Activated CD4-positive, alpha-beta T cell treated with anti-CD3 and anti-CD28 coated beads, Interleukin-2, amount 10 ng/mL, durations not matched to agents 24 days and 14 days (primary cell): ENCODE data around the gene PCDH9. TPM values are rescaled to one million over a fixed set of nuclear protein-coding genes. Genes with fewer than 3 reads are reported as not detected.

Experiments
- DNase-seq: peaks from one replicate; pipeline ENCODE4 v3.0.0; 2022
- H3K27ac Mint-ChIP-seq: one replicate; pipeline ENCODE4 v1.8.0; 2022; ENCODE audit warnings: mild to moderate bottlenecking, mixed read lengths
- H3K27me3 Mint-ChIP-seq: one replicate; pipeline ENCODE4 v1.8.0; 2022; ENCODE audit warnings: mixed read lengths
- H3K36me3 Mint-ChIP-seq: one replicate; pipeline ENCODE4 v1.8.0; 2022; ENCODE audit warnings: low read depth, mild to moderate bottlenecking, mixed read lengths
- H3K4me1 Mint-ChIP-seq: one replicate; pipeline ENCODE4 v1.8.0; 2021; ENCODE audit warnings: mixed read lengths
- H3K4me3 Mint-ChIP-seq: one replicate; pipeline ENCODE4 v1.8.0; 2022; ENCODE audit warnings: mild to moderate bottlenecking, moderate library complexity, mixed read lengths
- H3K9me3 Mint-ChIP-seq: one replicate; pipeline ENCODE4 v1.8.0; 2021; ENCODE audit warnings: mixed read lengths
- intact Hi-C: fragments of 100-400 bp; cut with micrococcal nuclease; formaldehyde crosslinking; loops from one replicate; pipeline ENCODE4 v1.15.1; 2023
- total RNA-seq: library from RNA; stranded (reverse); gene quantifications from 2 replicates; pipeline ENCODE4 v1.2.3, GENCODE V29; 2022

Gene PCDH9
- total RNA-seq, 1 donor from 2014 or later, result 0.09 TPM

GRCh38 chr13:66551128-66551527 is 679.0 kb downstream of the PCDH9 start:
- intact Hi-C loops, result no loop called here
- Mint-ChIP-seq H3K4me3 (no peak overlapping the region), H3K9me3 (no peaks in the 10 kb centered on the region), H3K4me1 (no peaks in the 10 kb centered on the region), H3K36me3 (no peaks in the 10 kb centered on the region), H3K27me3 (no peaks in the 10 kb centered on the region), H3K27ac (no peak overlapping the region)
- no peak for DNase-seq

GRCh38 chr13:66547685-66548084 is 682.5 kb downstream of the PCDH9 start:
- Mint-ChIP-seq H3K4me1 (no peaks in the 10 kb centered on the region), H3K36me3 (no peaks in the 10 kb centered on the region), H3K27me3 (no peaks in the 10 kb centered on the region), H3K27ac (no peak overlapping the region), H3K4me3 (no peak overlapping the region), H3K9me3 (no peaks in the 10 kb centered on the region)
- DNase-seq, result no peak
- intact Hi-C loops, result no loop called here

- H3K27ac Mint-ChIP-seq, result no peak overlapping the region
- no peak for DNase-seq
- no peaks in the 10 kb centered on the region for H3K36me3 Mint-ChIP-seq
- intact Hi-C loops, result no loop called here
- no peaks in the 10 kb centered on the region for H3K27me3 Mint-ChIP-seq
- H3K9me3 Mint-ChIP-seq, result no peaks in the 10 kb centered on the region
- no peak overlapping the region for H3K4me3 Mint-ChIP-seq
- H3K4me1 Mint-ChIP-seq, result no peaks in the 10 kb centered on the region
These were observed 683.4 kb downstream of the PCDH9 start for GRCh38 chr13:66546534-66547379.

GRCh38 chr13:66543780-66544179 is 686.4 kb downstream of the PCDH9 start:
- no peaks in the 10 kb centered on the region for H3K9me3 Mint-ChIP-seq
- no peaks in the 10 kb centered on the region for H3K36me3 Mint-ChIP-seq
- H3K4me3 Mint-ChIP-seq, result no peak overlapping the region
- H3K27ac Mint-ChIP-seq, result no peak overlapping the region
- DNase-seq, result no peak
- intact Hi-C loops, result no loop called here
- no peaks in the 10 kb centered on the region for H3K27me3 Mint-ChIP-seq
- no peaks in the 10 kb centered on the region for H3K4me1 Mint-ChIP-seq

- no peaks in the 10 kb centered on the region for H3K27me3 Mint-ChIP-seq
- no peaks in the 10 kb centered on the region for H3K4me1 Mint-ChIP-seq
- H3K4me3 Mint-ChIP-seq, result no peak overlapping the region
- DNase-seq, result no peak
- H3K9me3 Mint-ChIP-seq, result no peaks in the 10 kb centered on the region
- no peak overlapping the region for H3K27ac Mint-ChIP-seq
- intact Hi-C loops, result no loop called here
- no peaks in the 10 kb centered on the region for H3K36me3 Mint-ChIP-seq
These were observed 692.7 kb downstream of the PCDH9 start for GRCh38 chr13:66537417-66537816.

- Mint-ChIP-seq H3K27ac (no peak overlapping the region), H3K4me3 (no peak overlapping the region), H3K36me3 (no peaks in the 10 kb centered on the region), H3K9me3 (no peaks in the 10 kb centered on the region), H3K4me1 (no peaks in the 10 kb centered on the region), H3K27me3 (no peaks in the 10 kb centered on the region)
- intact Hi-C loops, result no loop called here
- no peak for DNase-seq
These were observed 693.4 kb downstream of the PCDH9 start for GRCh38 chr13:66536746-66537145.

GRCh38 chr13:66534561-66534960 is 695.6 kb downstream of the PCDH9 start:
- no peak for DNase-seq
- H3K36me3 Mint-ChIP-seq, result no peaks in the 10 kb centered on the region

GRCh38 chr13:66532845-66533244 is 697.3 kb downstream of the PCDH9 start:
- H3K4me3 Mint-ChIP-seq, result no peak overlapping the region
- H3K4me1 Mint-ChIP-seq, result no peaks in the 10 kb centered on the region
- intact Hi-C loops, result no loop called here
- no peaks in the 10 kb centered on the region for H3K27me3 Mint-ChIP-seq
- DNase-seq, result no peak
- H3K9me3 Mint-ChIP-seq, result no peaks in the 10 kb centered on the region
- no peak overlapping the region for H3K27ac Mint-ChIP-seq
- H3K36me3 Mint-ChIP-seq, result no peaks in the 10 kb centered on the region

More at GRCh38 chr13:66534561-66534960, 695.6 kb downstream of the PCDH9 start:
- Mint-ChIP-seq H3K4me1 (no peaks in the 10 kb centered on the region), H3K9me3 (no peaks in the 10 kb centered on the region), H3K27me3 (no peaks in the 10 kb centered on the region), H3K4me3 (no peak overlapping the region), H3K27ac (no peak overlapping the region)
- intact Hi-C loops, result no loop called here

- Mint-ChIP-seq H3K4me3 (no peak overlapping the region), H3K36me3 (no peaks in the 10 kb centered on the region), H3K9me3 (no peaks in the 10 kb centered on the region), H3K27me3 (no peaks in the 10 kb centered on the region), H3K4me1 (no peaks in the 10 kb centered on the region), H3K27ac (no peak overlapping the region)
- DNase-seq, result no peak
- intact Hi-C loops, result no loop called here
These were observed 698.0 kb downstream of the PCDH9 start for GRCh38 chr13:66532146-66532545.

GRCh38 chr13:66530686-66531085 is 699.5 kb downstream of the PCDH9 start:
- no peaks in the 10 kb centered on the region for H3K9me3 Mint-ChIP-seq
- H3K36me3 Mint-ChIP-seq, result no peaks in the 10 kb centered on the region
- H3K27ac Mint-ChIP-seq, result no peak overlapping the region
- DNase-seq, result no peak
- intact Hi-C loops, result no loop called here
- H3K27me3 Mint-ChIP-seq, result no peaks in the 10 kb centered on the region
- H3K4me1 Mint-ChIP-seq, result no peaks in the 10 kb centered on the region
- H3K4me3 Mint-ChIP-seq, result no peak overlapping the region

GRCh38 chr13:66530158-66530557 is 700.0 kb downstream of the PCDH9 start:
- Mint-ChIP-seq H3K27ac (no peak overlapping the region), H3K36me3 (no peaks in the 10 kb centered on the region), H3K9me3 (no peaks in the 10 kb centered on the region), H3K27me3 (no peaks in the 10 kb centered on the region), H3K4me1 (no peaks in the 10 kb centered on the region), H3K4me3 (no peak overlapping the region)
- intact Hi-C loops, result no loop called here
- no peak for DNase-seq

- H3K27ac Mint-ChIP-seq, result no peak overlapping the region
- H3K4me3 Mint-ChIP-seq, result no peak overlapping the region
- no peaks in the 10 kb centered on the region for H3K4me1 Mint-ChIP-seq
- no peaks in the 10 kb centered on the region for H3K36me3 Mint-ChIP-seq
- intact Hi-C loops, result no loop called here
- DNase-seq, result no peak
- no peaks in the 10 kb centered on the region for H3K27me3 Mint-ChIP-seq
- no peaks in the 10 kb centered on the region for H3K9me3 Mint-ChIP-seq
These were observed 701.1 kb downstream of the PCDH9 start for GRCh38 chr13:66528944-66529576.

GRCh38 chr13:66528180-66528579 is 702.0 kb downstream of the PCDH9 start:
- no peaks in the 10 kb centered on the region for H3K36me3 Mint-ChIP-seq
- no peaks in the 10 kb centered on the region for H3K27me3 Mint-ChIP-seq
- H3K4me3 Mint-ChIP-seq, result no peak overlapping the region
- H3K4me1 Mint-ChIP-seq, result no peaks in the 10 kb centered on the region
- H3K9me3 Mint-ChIP-seq, result no peaks in the 10 kb centered on the region
- no peak for DNase-seq
- H3K27ac Mint-ChIP-seq, result no peak overlapping the region
- intact Hi-C loops, result no loop called here

GRCh38 chr13:66520511-66521355 is 709.4 kb downstream of the PCDH9 start:
- Mint-ChIP-seq H3K9me3 (no peaks in the 10 kb centered on the region), H3K27ac (no peak overlapping the region)
- DNase-seq, result no peak

More at GRCh38 chr13:66520511-66521355, 709.4 kb downstream of the PCDH9 start:
- Mint-ChIP-seq H3K27me3 (no peaks in the 10 kb centered on the region), H3K4me1 (no peaks in the 10 kb centered on the region), H3K4me3 (no peak overlapping the region), H3K36me3 (no peaks in the 10 kb centered on the region)
- intact Hi-C loops, result no loop called here
